GM20000 (cell line): ENCODE results near the gene UBQLNL.

Experiments used
- DNase-seq: peaks from one replicate; pipeline ENCODE4 v3.0.0; 2012; ENCODE audit warnings: low spot score
- CTCF ChIP-seq: IDR thresholded peaks from 2 replicates; pipeline ENCODE4 v1.5.1; 2012; ENCODE audit warnings: mild to moderate bottlenecking, control low read depth; ENCODE audit errors: extremely low read depth, missing control alignments

UBQLNL gene

DNA sequence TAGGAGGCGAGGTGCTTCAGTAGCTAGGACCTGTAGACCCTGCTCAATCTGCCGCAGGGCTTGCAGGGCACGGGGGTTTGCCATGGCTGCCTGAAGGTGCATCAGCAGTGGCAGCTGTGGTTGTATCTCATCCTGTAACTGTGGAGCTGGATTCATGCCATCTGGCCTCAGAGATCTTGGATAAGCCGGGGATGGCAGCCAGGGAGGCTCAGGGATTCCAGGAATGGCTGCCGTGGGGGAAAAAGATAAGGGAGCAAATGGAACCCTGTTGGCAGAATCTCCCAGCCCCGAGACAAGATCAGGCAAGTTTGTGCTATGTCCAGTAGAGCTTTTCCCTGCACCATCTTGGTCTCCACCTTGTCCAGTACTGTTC, 8.6 kb downstream of the UBQLNL start:
- DNase-seq, result no peak
- TF ChIP-seq CTCF, result no peak

GRCh38 chr11:5507177-5507932, 9.1 kb downstream of the UBQLNL start:
- no peak for TF ChIP-seq CTCF

GRCh38 chr11:5505363-5506048, 11.0 kb downstream of the UBQLNL start:
- TF ChIP-seq CTCF, result no peak
- DNase-seq, result no peak

More at GRCh38 chr11:5507177-5507932, 9.1 kb downstream of the UBQLNL start:
- no peak for DNase-seq

- no peak for TF ChIP-seq CTCF
- no peak for DNase-seq
Observed at GRCh38 chr11:5504403-5504921, 12.0 kb downstream of the UBQLNL start.

GRCh38 chr11:5500393-5500801, 16.1 kb downstream of the UBQLNL start:
- TF ChIP-seq CTCF, result no peak
- no peak for DNase-seq

DNA sequence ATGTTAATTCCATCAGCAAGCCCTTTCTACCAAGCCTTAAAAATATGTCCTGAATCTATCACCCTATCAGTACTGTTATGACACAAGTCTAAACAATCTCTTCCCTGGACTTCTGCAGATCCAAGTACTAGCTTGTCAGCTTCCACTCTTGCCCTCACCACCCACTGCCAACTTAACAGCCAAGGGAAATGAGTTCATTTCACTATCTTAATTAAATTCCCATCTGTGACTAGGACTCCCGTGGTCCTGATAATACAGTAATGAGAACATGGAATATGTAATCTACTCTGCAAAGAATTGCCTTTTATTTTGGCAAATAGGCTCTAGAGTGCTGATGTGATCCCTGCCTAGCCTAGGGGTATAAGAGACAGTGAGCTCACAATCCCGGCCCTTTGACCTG, 16.8 kb downstream of the UBQLNL start:
- no peak for DNase-seq
- no peak for TF ChIP-seq CTCF
